ENCODE results near the gene RWDD3. TPM values are rescaled to one million over a fixed set of nuclear protein-coding genes. Genes with fewer than 3 reads are reported as not detected.

Gene RWDD3
- total RNA-seq, 2 donors from 2014 or later, result 13.5 to 20.8 TPM

DNA sequence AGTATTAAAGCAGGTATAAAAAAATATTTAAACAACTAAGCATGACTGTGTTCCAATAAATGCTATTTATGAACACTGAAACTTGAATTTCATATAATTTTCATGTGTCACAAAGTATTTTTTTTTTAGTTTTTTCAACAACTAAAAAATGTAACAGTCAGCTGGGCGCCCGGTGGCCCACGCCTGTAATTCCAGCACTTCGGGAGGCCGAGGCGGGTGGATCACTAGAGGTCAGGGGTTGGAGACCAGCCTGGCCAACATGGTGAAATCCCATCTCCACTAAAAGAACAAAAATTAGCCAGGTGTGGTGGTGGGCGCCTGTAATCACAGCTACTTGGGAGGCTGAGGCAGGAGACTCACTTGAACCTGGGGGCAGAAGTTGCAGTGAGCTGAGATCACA is 42.4 kb downstream of the RWDD3 start:
- Histone ChIP-seq H3K27ac (no peak overlapping the region), H3K9me3 (no peaks in the 10 kb centered on the region), H3K27me3 (no peaks in the 10 kb centered on the region), H3K36me3 (replicated peaks in 1 of 2; ENCODE audit: insufficient read depth in 1 of 2, low read depth in 2 of 2) (no peaks in the 10 kb centered on the region), H3K4me1 (no peaks in the 10 kb centered on the region), H3K4me3 (no peak overlapping the region)
- WGBS, 2 donors, result 81 to 88% methylated on average over 7 of the region's 7 CpGs
- TF ChIP-seq CTCF (IDR thresholded peaks at IDR 0.05) (no peak), POLR2A (IDR thresholded peaks at IDR 0.05) (no peak)
- no peak for DNase-seq
- intact Hi-C loops (cut with DNase I), result no loop called here
- ATAC-seq, result no peak

GRCh38 chr1:95278173-95279006 is 44.4 kb downstream of the RWDD3 start:
- TF ChIP-seq CTCF (IDR thresholded peaks at IDR 0.05), result no peak
- no peak for TF ChIP-seq POLR2A (IDR thresholded peaks at IDR 0.05)
- Histone ChIP-seq H3K36me3 (replicated peaks in 1 of 2; ENCODE audit: insufficient read depth in 1 of 2, low read depth in 2 of 2) (no peaks in the 10 kb centered on the region), H3K27me3 (no peaks in the 10 kb centered on the region), H3K4me1 (no peaks in the 10 kb centered on the region), H3K9me3 (no peaks in the 10 kb centered on the region), H3K27ac (no peak overlapping the region), H3K4me3 (no peak overlapping the region)
- WGBS, 2 donors, result 57 to 73% methylated on average over 4 of the region's 4 CpGs
- ATAC-seq (no peak), DNase-seq (no peak)
- intact Hi-C loops (cut with DNase I), result no loop called here

DNA sequence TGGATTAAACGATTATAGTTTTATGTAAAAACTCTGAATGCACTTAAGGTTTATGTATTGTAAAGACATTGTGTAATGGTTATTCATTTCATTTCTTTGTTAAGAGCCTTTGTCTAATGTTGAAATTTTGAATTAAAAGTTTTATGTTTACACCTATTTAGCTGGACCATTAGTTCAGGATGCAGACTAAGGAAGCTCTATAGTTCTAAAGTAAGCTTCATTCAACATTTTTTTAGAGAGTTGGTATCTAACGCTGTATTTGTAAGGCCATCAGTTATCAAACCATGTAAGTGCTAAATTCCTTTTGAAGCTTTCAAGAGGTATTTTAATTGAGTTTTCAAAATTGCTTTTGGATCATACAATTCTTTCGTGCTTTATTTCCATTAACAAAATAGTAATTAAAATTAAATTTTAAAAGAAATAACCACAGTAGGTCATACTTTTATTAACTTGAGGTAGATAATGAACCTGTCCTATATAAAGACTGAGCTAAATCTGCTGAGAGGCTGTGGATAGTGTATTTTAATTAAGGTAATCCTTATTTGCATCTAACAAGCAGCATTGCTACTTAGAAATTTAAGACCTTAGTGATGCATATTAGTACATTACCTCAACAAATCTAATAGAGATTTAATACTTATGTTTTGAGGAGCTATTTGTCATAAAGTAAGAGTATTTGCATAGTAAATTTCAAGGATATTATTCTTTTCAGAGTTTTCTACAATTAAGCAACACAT is 47.9 kb downstream of the RWDD3 start:
- ATAC-seq, result no peak
- no peak for TF ChIP-seq CTCF (IDR thresholded peaks at IDR 0.05)
- TF ChIP-seq POLR2A (IDR thresholded peaks at IDR 0.05), result no peak
- 80 to 84% methylated on average over 3 of the region's 3 CpGs for WGBS, 2 donors
- no peaks in the 10 kb centered on the region for H3K36me3 ChIP-seq (replicated peaks in 1 of 2; ENCODE audit: insufficient read depth in 1 of 2, low read depth in 2 of 2)
- H3K4me1 ChIP-seq, result no peaks in the 10 kb centered on the region
- H3K4me3 ChIP-seq, result no peak overlapping the region
- H3K27me3 ChIP-seq, result no peaks in the 10 kb centered on the region
- H3K27ac ChIP-seq, result no peak overlapping the region
- intact Hi-C loops (cut with DNase I), result no loop called here
- no peak for DNase-seq
- H3K9me3 ChIP-seq, result no peaks in the 10 kb centered on the region

- Histone ChIP-seq H3K4me3 (no peak overlapping the region), H3K36me3 (replicated peaks in 1 of 2; ENCODE audit: insufficient read depth in 1 of 2, low read depth in 2 of 2) (no peaks in the 10 kb centered on the region), H3K4me1 (no peaks in the 10 kb centered on the region), H3K9me3 (no peaks in the 10 kb centered on the region), H3K27me3 (no peaks in the 10 kb centered on the region), H3K27ac (no peak overlapping the region)
- WGBS, 2 donors, result 89 to 93% methylated on average over 1 of the region's 1 CpG
- intact Hi-C loops (cut with DNase I), result no loop called here
- no peak for DNase-seq
- TF ChIP-seq CTCF (IDR thresholded peaks at IDR 0.05) (no peak), POLR2A (IDR thresholded peaks at IDR 0.05) (no peak)
- no peak for ATAC-seq
Observed at GRCh38 chr1:95282518-95282895, 48.5 kb downstream of the RWDD3 start.

Data from body of pancreas (tissue), 4 donors.